ENCODE measurements around the gene NRSN2. TPM values are rescaled to one million over a fixed set of nuclear protein-coding genes. Genes with fewer than 3 reads are reported as not detected.

NRSN2 gene
- 43.4 and 67.2 TPM in 2 replicates for total RNA-seq

GRCh38 chr20:346640-347316 lies at the start of gene NRSN2:
Gene NRSN2 (plus strand): TSS chr20:347111. CDS start chr20:349644, 2,533 bp downstream.

GRCh38 chr20:325045-325888 lies 21.6 kb upstream of the NRSN2 start, which contains the start of gene SOX12:
Gene SOX12 (plus strand): TSS chr20:325552. CDS start chr20:325925, 373 bp downstream.

Other genes starting within 250 kb of the NRSN2 start
- not detected in 2 replicates for gene DEFB126, start 204.5 kb upstream of the NRSN2 start, total RNA-seq
- gene DEFB127, start 189.7 kb upstream of the NRSN2 start, total RNA-seq = not detected in 2 replicates
- not detected in 2 replicates for gene DEFB128, start 157.4 kb upstream of the NRSN2 start, total RNA-seq
- not detected in 2 replicates for gene DEFB129, start 119.9 kb upstream of the NRSN2 start, total RNA-seq
- not detected in 2 replicates for gene DEFB132, start 89.4 kb upstream of the NRSN2 start, total RNA-seq
- gene C20orf96, start 56.4 kb upstream of the NRSN2 start, total RNA-seq = 2.1 and 2.9 TPM in 2 replicates
- gene ZCCHC3, start 49.5 kb upstream of the NRSN2 start, total RNA-seq = 16.8 and 19.0 TPM in 2 replicates
- 15.6 and 16.3 TPM in 2 replicates for gene SOX12, start 21.6 kb upstream of the NRSN2 start, total RNA-seq
- 77.7 and 148 TPM in 2 replicates for gene TRIB3, start 33.6 kb downstream of the NRSN2 start, total RNA-seq
- gene RBCK1, start 61.2 kb downstream of the NRSN2 start, total RNA-seq = 90.5 and 97.7 TPM in 2 replicates
- 63.1 and 78.4 TPM in 2 replicates for gene TBC1D20, start 115.4 kb downstream of the NRSN2 start, total RNA-seq
- gene CSNK2A1, start 196.7 kb downstream of the NRSN2 start, total RNA-seq = 109 and 121 TPM in 2 replicates

Measured in hair follicle dermal papilla cell (primary cell).